HT1080 (cell line): ENCODE measurements around the gene DCUN1D1. TPM values are rescaled to one million over a fixed set of nuclear protein-coding genes. Genes with fewer than 3 reads are reported as not detected.

Experiments used
- DNase-seq: peaks from one replicate; pipeline ENCODE4 v3.0.0-alpha.2; 2015; ENCODE audit warnings: low read depth
- total RNA-seq: library from RNA; depleted of rRNA; stranded (reverse); fragments of >200 nt; shearing (Covaris generic); gene quantifications from 2 replicates; pipeline ENCODE4 v1.2.3, GENCODE V29; 2014

The DCUN1D1 gene
- total RNA-seq, 1 experiment from 2014 or later = 51.8 TPM

- DNase-seq = no peak
Measured at GRCh38 chr3:182936239-182936917, 44.0 kb downstream of the DCUN1D1 start.

GRCh38 chr3:182935803-182936202 is 44.5 kb downstream of the DCUN1D1 start:
- no peak for DNase-seq

GRCh38 chr3:182925944-182926337 is 54.4 kb downstream of the DCUN1D1 start:
- no peak for DNase-seq

- no peak for DNase-seq
Measured at GRCh38 chr3:182925330-182925943, 54.9 kb downstream of the DCUN1D1 start.

GRCh38 chr3:182921665-182922355 is 58.5 kb downstream of the DCUN1D1 start:
- DNase-seq = no peak

- no peak for DNase-seq
Measured at GRCh38 chr3:182920515-182921084, 59.7 kb downstream of the DCUN1D1 start.

GRCh38 chr3:182919866-182920357 is 60.4 kb downstream of the DCUN1D1 start:
- no peak for DNase-seq

GRCh38 chr3:182917134-182917533 is 63.2 kb downstream of the DCUN1D1 start:
- no peak for DNase-seq

GRCh38 chr3:182914341-182914740 is 66.0 kb downstream of the DCUN1D1 start:
- no peak for DNase-seq

- no peak for DNase-seq
Measured at GRCh38 chr3:182913889-182914288, 66.4 kb downstream of the DCUN1D1 start.

- DNase-seq = no peak
Measured at GRCh38 chr3:182912474-182912873, 67.9 kb downstream of the DCUN1D1 start.

GRCh38 chr3:182911782-182912111 is 68.6 kb downstream of the DCUN1D1 start:
- DNase-seq = no peak

GRCh38 chr3:182910936-182911781 is 69.2 kb downstream of the DCUN1D1 start:
- no peak for DNase-seq

- peak; percentile 38 for DNase-seq
Measured at GRCh38 chr3:182909318-182910040, 70.9 kb downstream of the DCUN1D1 start.

GRCh38 chr3:182908471-182908870 is 71.9 kb downstream of the DCUN1D1 start:
- DNase-seq = no peak

GRCh38 chr3:182906036-182906435 is 74.3 kb downstream of the DCUN1D1 start:
- no peak for DNase-seq

GRCh38 chr3:182905623-182906022 is 74.7 kb downstream of the DCUN1D1 start:
- no peak for DNase-seq

GRCh38 chr3:182904164-182904563 is 76.2 kb downstream of the DCUN1D1 start:
- no peak for DNase-seq

- DNase-seq = no peak
Measured at GRCh38 chr3:182902236-182902635, 78.1 kb downstream of the DCUN1D1 start.

GRCh38 chr3:182896553-182896952 is 83.8 kb downstream of the DCUN1D1 start:
- DNase-seq = no peak
